Activated naive CD4-positive, alpha-beta T cell treated with anti-CD3 and anti-CD28 coated beads, Interleukin-2, amount 50 U/mL, for 72 hours (primary cell): ENCODE measurements around the gene MOB3A. TPM values are rescaled to one million over a fixed set of nuclear protein-coding genes. Genes with fewer than 3 reads are reported as not detected.
"Not testable (repeated sequence)": the region's sequence is repeated elsewhere in the genome, so short reads cannot be mapped to it uniquely, and the experiment has no call there.

ENCODE experiments used
- ATAC-seq, 2 donors: fragments of 150-1000 bp; cut with Tn5 transposase; 2 replicates each; pipeline ENCODE4 v1.10.0; 2021; ENCODE audit warnings: mild to moderate bottlenecking in 2 of 2, moderate library complexity in 2 of 2
- DNase-seq, 2 donors: peaks; one replicate each; pipeline ENCODE4 v3.0.0; 2021 to 2022; ENCODE audit warnings: low spot score in 2 of 2
- H3K27ac Mint-ChIP-seq, 2 donors: one replicate each; pipeline ENCODE4 v1.8.0; 2022; ENCODE audit warnings: mild to moderate bottlenecking in 2 of 2, mixed read lengths in 2 of 2
- H3K36me3 Mint-ChIP-seq, 2 donors: one replicate each; pipeline ENCODE4 v1.8.0; 2022; ENCODE audit warnings: mixed read lengths in 2 of 2
- H3K9me3 Mint-ChIP-seq, 2 donors: one replicate each; pipeline ENCODE4 v1.8.0; 2022; ENCODE audit warnings: mixed read lengths in 2 of 2
- total RNA-seq, 2 donors: library from RNA; stranded (reverse); gene quantifications; one replicate each; pipeline ENCODE4 v1.2.3, GENCODE V29; 2022

The MOB3A gene
- total RNA-seq, 2 donors from 2014 or later: 91.8 to 183 TPM

GRCh38 chr19:2129022-2129421, 32.9 kb upstream of the MOB3A start:
- H3K27ac Mint-ChIP-seq: no peak overlapping the region

GRCh38 chr19:2128252-2128651, 32.1 kb upstream of the MOB3A start:
- DNase-seq: not testable (repeated sequence)

More at GRCh38 chr19:2129022-2129421, 32.9 kb upstream of the MOB3A start:
- no peaks in the 10 kb centered on the region for H3K9me3 Mint-ChIP-seq
- DNase-seq (no peak), ATAC-seq (no peak)
- H3K36me3 Mint-ChIP-seq: peaks cover 6 to 10% of the 10 kb centered on the region in 2 donors

GRCh38 chr19:2127758-2128157, 31.6 kb upstream of the MOB3A start:
- peaks cover 5 to 6% of the 10 kb centered on the region in 2 donors for H3K36me3 Mint-ChIP-seq
- ATAC-seq: no peak
- no peak overlapping the region for H3K27ac Mint-ChIP-seq
- DNase-seq: no peak
- H3K9me3 Mint-ChIP-seq: no peaks in the 10 kb centered on the region

More at GRCh38 chr19:2128252-2128651, 32.1 kb upstream of the MOB3A start:
- H3K9me3 Mint-ChIP-seq, ATAC-seq, H3K27ac Mint-ChIP-seq: not testable (repeated sequence)
- H3K36me3 Mint-ChIP-seq: peaks cover 6 to 10% of the 10 kb centered on the region in 2 donors

GRCh38 chr19:2126879-2127518, 30.9 kb upstream of the MOB3A start:
- no peak overlapping the region for H3K27ac Mint-ChIP-seq
- H3K36me3 Mint-ChIP-seq: no peaks in the 10 kb centered on the region
- H3K9me3 Mint-ChIP-seq: no peaks in the 10 kb centered on the region
- ATAC-seq: no peak
- no peak for DNase-seq

- H3K9me3 Mint-ChIP-seq: no peaks in the 10 kb centered on the region
- H3K27ac Mint-ChIP-seq: no peak overlapping the region
- ATAC-seq (no peak), DNase-seq (peak in 1 of 2 donors; percentile 27)
- peaks cover 5 to 6% of the 10 kb centered on the region in 2 donors for H3K36me3 Mint-ChIP-seq
Measured at GRCh38 chr19:2123682-2124387, 27.7 kb upstream of the MOB3A start.

- ATAC-seq (no peak), DNase-seq (no peak)
- Mint-ChIP-seq H3K27ac (no peak overlapping the region), H3K9me3 (no peaks in the 10 kb centered on the region), H3K36me3 (peaks cover 5 to 6% of the 10 kb centered on the region in 2 donors)
Measured at GRCh38 chr19:2122982-2123381, 26.9 kb upstream of the MOB3A start.

GRCh38 chr19:2122251-2122650, 26.1 kb upstream of the MOB3A start:
- peaks cover 5 to 6% of the 10 kb centered on the region in 2 donors for H3K36me3 Mint-ChIP-seq
- DNase-seq: no peak

GRCh38 chr19:2121416-2122051, 25.4 kb upstream of the MOB3A start:
- DNase-seq (no peak), ATAC-seq (no peak)
- Mint-ChIP-seq H3K27ac (peak overlapping the region in 1 of 2 donors; percentile 33), H3K36me3 (peaks cover 5 to 6% of the 10 kb centered on the region in 2 donors), H3K9me3 (no peaks in the 10 kb centered on the region)

More at GRCh38 chr19:2122251-2122650, 26.1 kb upstream of the MOB3A start:
- Mint-ChIP-seq H3K9me3 (no peaks in the 10 kb centered on the region), H3K27ac (no peak overlapping the region)
- ATAC-seq: no peak

- peaks cover 5 to 6% of the 10 kb centered on the region in 2 donors for H3K36me3 Mint-ChIP-seq
- DNase-seq: no peak
- ATAC-seq: no peak
- no peaks in the 10 kb centered on the region for H3K9me3 Mint-ChIP-seq
- H3K27ac Mint-ChIP-seq: no peak overlapping the region
Measured at GRCh38 chr19:2120821-2121220, 24.7 kb upstream of the MOB3A start.

GRCh38 chr19:2119921-2120785, 24.0 kb upstream of the MOB3A start:
- Mint-ChIP-seq H3K9me3 (no peaks in the 10 kb centered on the region), H3K27ac (peak overlapping the region in 1 of 2 donors; percentile 81), H3K36me3 (peaks cover 6 to 9% of the 10 kb centered on the region in 2 donors)
- DNase-seq (no peak), ATAC-seq (no peak)

- no peak for DNase-seq
Measured at GRCh38 chr19:2118438-2118837, 22.3 kb upstream of the MOB3A start.

GRCh38 chr19:2117215-2117960, 21.3 kb upstream of the MOB3A start:
- Mint-ChIP-seq H3K27ac (peak overlapping the region in 1 of 2 donors; percentile 51), H3K36me3 (peaks cover 9 to 12% of the 10 kb centered on the region in 2 donors), H3K9me3 (no peaks in the 10 kb centered on the region)
- ATAC-seq: no peak
- no peak for DNase-seq

More at GRCh38 chr19:2118438-2118837, 22.3 kb upstream of the MOB3A start:
- no peak for ATAC-seq
- no peak overlapping the region for H3K27ac Mint-ChIP-seq
- H3K36me3 Mint-ChIP-seq: peaks cover 9 to 12% of the 10 kb centered on the region in 2 donors
- no peaks in the 10 kb centered on the region for H3K9me3 Mint-ChIP-seq

- no peak for ATAC-seq
Measured at GRCh38 chr19:2116507-2116906, 20.4 kb upstream of the MOB3A start.

GRCh38 chr19:2115911-2116426, 19.8 kb upstream of the MOB3A start:
- Mint-ChIP-seq H3K36me3 (peaks cover 4 to 8% of the 10 kb centered on the region in 2 donors), H3K9me3 (no peaks in the 10 kb centered on the region), H3K27ac (no peak overlapping the region)
- DNase-seq: no peak
- no peak for ATAC-seq

More at GRCh38 chr19:2116507-2116906, 20.4 kb upstream of the MOB3A start:
- Mint-ChIP-seq H3K36me3 (peaks cover 9 to 12% of the 10 kb centered on the region in 2 donors), H3K9me3 (no peaks in the 10 kb centered on the region), H3K27ac (peak overlapping the region in 1 of 2 donors; percentile 51)
- no peak for DNase-seq

- H3K36me3 Mint-ChIP-seq: peaks cover 4 to 8% of the 10 kb centered on the region in 2 donors
Measured at GRCh38 chr19:2115324-2115723, 19.2 kb upstream of the MOB3A start.

More at GRCh38 chr19:2115324-2115723, 19.2 kb upstream of the MOB3A start:
- H3K9me3 Mint-ChIP-seq: no peaks in the 10 kb centered on the region
- ATAC-seq (no peak), DNase-seq (no peak)
- no peak overlapping the region for H3K27ac Mint-ChIP-seq
